ENCODE results near the gene CCDC146.

CCDC146 gene

DNA sequence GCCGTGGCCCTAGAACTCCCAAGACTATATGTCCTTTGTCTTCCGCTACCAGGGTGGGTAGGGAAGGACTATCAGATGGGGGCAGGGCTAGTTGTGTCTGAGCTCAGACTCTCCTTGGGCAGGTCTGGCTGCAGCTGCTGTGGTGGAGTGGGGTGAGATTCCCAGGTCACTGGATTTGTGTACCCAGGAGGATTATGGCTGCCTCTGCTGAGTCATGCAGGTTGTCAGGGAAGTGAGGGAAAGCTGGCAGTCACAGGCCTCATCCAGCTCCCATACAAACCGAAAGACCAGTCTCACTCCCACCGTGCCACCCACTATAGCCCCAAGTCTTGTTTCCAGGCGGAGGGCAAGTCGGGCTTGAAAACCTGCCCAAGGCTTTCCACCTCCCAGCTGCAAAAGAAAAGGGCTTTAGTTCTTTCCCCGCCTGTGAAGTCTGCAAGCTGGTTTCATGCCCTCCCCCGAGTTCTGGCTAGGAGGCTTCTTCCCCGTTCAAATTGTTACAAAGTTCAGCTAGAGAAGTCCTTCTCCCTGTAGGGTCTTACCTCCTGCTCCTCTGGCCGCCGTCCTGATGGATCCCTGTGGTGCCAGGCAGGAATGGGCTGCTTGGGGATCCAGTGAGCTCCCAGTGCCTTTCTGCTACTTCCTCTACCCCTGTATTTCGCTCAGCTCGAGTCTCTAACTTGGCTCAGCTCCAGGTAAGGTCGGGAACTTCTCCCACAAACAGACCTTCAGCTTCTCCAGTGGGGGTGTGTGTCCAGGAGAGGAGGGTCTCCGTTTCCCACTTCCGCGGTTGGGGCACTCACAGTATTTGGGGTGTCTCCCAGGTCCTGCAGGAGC, 184.0 kb downstream of the CCDC146 start:
- Histone ChIP-seq H3K4me3 (replicated peaks; ENCODE audit: low read depth, low read length) (no peak overlapping the region), H3K27me3 (replicated peaks; ENCODE audit: control insufficient read depth, insufficient read depth, low read length) (no peaks in the 10 kb centered on the region), H3K36me3 (ENCODE audit: control insufficient read depth, insufficient read depth, low read length) (no peaks in the 10 kb centered on the region; the same call in 1 of the 2 replicates)
- TF ChIP-seq, protein P1, sequence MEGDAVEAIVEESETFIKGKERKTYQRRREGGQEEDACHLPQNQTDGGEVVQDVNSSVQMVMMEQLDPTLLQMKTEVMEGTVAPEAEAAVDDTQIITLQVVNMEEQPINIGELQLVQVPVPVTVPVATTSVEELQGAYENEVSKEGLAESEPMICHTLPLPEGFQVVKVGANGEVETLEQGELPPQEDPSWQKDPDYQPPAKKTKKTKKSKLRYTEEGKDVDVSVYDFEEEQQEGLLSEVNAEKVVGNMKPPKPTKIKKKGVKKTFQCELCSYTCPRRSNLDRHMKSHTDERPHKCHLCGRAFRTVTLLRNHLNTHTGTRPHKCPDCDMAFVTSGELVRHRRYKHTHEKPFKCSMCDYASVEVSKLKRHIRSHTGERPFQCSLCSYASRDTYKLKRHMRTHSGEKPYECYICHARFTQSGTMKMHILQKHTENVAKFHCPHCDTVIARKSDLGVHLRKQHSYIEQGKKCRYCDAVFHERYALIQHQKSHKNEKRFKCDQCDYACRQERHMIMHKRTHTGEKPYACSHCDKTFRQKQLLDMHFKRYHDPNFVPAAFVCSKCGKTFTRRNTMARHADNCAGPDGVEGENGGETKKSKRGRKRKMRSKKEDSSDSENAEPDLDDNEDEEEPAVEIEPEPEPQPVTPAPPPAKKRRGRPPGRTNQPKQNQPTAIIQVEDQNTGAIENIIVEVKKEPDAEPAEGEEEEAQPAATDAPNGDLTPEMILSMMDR (IDR thresholded peaks at IDR 0.05; ENCODE audit: insufficient read depth, low read length, poor library complexity, severe bottlenecking) = no peak
- DNase-seq (ENCODE audit: extremely low read depth, insufficient read length) = no peak

DNA sequence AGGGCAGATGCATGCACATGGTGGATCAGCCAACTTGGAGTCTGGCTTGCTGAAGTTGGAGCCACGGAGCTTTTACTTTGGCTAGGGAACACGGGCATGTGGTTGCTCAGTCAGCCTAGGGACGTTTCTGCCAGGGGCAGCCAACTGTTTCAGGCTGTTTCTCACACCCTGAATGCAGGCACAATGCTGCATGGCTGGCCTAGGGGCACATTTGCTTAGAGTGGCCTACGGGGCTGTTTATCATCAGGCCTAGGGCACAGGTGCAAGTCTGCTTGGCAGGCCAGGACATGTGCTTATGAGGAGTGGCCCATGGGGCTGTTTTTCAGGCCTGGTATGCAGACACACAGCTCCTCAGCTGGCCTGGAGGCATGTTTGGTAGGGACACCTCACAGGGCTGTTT, 186.4 kb downstream of the CCDC146 start:
- no peak overlapping the region for H3K4me3 ChIP-seq (replicated peaks; ENCODE audit: low read depth, low read length)
- no peaks in the 10 kb centered on the region for H3K27me3 ChIP-seq (replicated peaks; ENCODE audit: control insufficient read depth, insufficient read depth, low read length)
- DNase-seq (ENCODE audit: extremely low read depth, insufficient read length) = no peak
- H3K36me3 ChIP-seq (ENCODE audit: control insufficient read depth, insufficient read depth, low read length) = no peaks in the 10 kb centered on the region; the same call in 1 of the 2 replicates
- TF ChIP-seq, protein P1 (IDR thresholded peaks at IDR 0.05; ENCODE audit: insufficient read depth, low read length, poor library complexity, severe bottlenecking) = no peak

DNA sequence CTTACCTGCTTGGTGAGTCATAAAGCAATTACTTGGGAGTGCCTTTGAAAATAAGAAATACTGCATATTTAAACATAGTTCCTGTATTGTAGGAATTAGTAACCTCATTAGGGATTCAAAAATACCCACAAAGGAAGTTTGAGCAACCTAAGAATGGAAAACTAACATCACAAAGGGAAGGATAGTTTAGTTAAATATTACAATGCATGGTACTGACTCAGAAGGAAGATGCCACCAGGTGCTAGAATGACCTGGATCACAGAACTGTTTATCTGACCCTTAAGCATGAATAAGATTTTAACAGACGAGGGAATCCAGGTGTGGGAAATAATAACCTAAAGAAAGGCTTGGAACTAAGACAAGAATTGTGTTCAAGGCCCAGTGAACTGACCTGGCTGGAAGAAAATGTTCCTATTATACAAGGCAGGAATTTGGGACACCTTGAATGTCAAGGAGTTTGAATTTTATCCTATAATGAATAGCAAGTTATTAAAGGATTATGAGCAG, 187.4 kb downstream of the CCDC146 start:
- DNase-seq (ENCODE audit: extremely low read depth, insufficient read length) = no peak
- H3K36me3 ChIP-seq (ENCODE audit: control insufficient read depth, insufficient read depth, low read length) = peaks cover 2% of the 10 kb centered on the region; the same call in 1 of the 2 replicates
- no peak overlapping the region for H3K4me3 ChIP-seq (replicated peaks; ENCODE audit: low read depth, low read length)
- TF ChIP-seq, protein P1 (IDR thresholded peaks at IDR 0.05; ENCODE audit: insufficient read depth, low read length, poor library complexity, severe bottlenecking) = no peak
- H3K27me3 ChIP-seq (replicated peaks; ENCODE audit: control insufficient read depth, insufficient read depth, low read length) = no peaks in the 10 kb centered on the region

DNA sequence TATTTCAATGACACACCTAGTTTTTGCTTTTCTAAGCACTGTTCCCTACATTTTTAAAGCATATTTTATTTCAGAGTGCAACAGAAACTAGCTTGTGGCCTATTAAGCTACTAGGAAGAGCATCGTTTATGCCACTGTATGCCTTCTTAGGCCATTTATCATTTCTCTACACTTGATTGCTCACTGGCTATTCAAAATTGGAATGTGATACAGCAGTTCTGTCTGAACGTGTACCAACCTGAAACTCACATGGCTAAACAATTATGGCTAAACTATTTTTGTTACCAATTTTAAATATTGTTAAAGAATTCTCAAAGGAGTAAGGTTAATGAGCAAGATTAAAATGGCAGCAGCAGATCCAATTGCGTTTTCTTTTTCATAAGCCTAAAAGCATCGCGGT, 188.6 kb downstream of the CCDC146 start:
- DNase-seq (ENCODE audit: extremely low read depth, insufficient read length) = no peak
- peaks cover 2% of the 10 kb centered on the region; the same call in 1 of the 2 replicates for H3K36me3 ChIP-seq (ENCODE audit: control insufficient read depth, insufficient read depth, low read length)
- no peak overlapping the region for H3K4me3 ChIP-seq (replicated peaks; ENCODE audit: low read depth, low read length)
- TF ChIP-seq, protein P1 (IDR thresholded peaks at IDR 0.05; ENCODE audit: insufficient read depth, low read length, poor library complexity, severe bottlenecking) = no peak
- no peaks in the 10 kb centered on the region for H3K27me3 ChIP-seq (replicated peaks; ENCODE audit: control insufficient read depth, insufficient read depth, low read length)

GRCh38 chr7:77313085-77313484, 190.7 kb downstream of the CCDC146 start:
- no peak for DNase-seq (ENCODE audit: extremely low read depth, insufficient read length)
- TF ChIP-seq, protein P1 (IDR thresholded peaks at IDR 0.05; ENCODE audit: insufficient read depth, low read length, poor library complexity, severe bottlenecking) = no peak
- Histone ChIP-seq H3K36me3 (ENCODE audit: control insufficient read depth, insufficient read depth, low read length) (peaks cover 2% of the 10 kb centered on the region; the same call in 1 of the 2 replicates), H3K27me3 (replicated peaks; ENCODE audit: control insufficient read depth, insufficient read depth, low read length) (no peaks in the 10 kb centered on the region), H3K4me3 (replicated peaks; ENCODE audit: low read depth, low read length) (no peak overlapping the region)

All from GM06990 (cell line).